HepG2 (cell line): ENCODE data around the gene NCOA7. TPM values are rescaled to one million over a fixed set of nuclear protein-coding genes. Genes with fewer than 3 reads are reported as not detected.

Experiments
- E2F5 ChIP-seq: sonication (generic); formaldehyde crosslinking; conservative IDR thresholded peaks from 2 replicates; pipeline ENCODE4 v1.4.0; 2020; ENCODE audit warnings: missing genetic modification reagents
- PITX1 ChIP-seq: sonication (generic); formaldehyde crosslinking; IDR thresholded peaks from 2 replicates; pipeline ENCODE4 v1.5.1; 2020; ENCODE audit warnings: mild to moderate bottlenecking, missing genetic modification reagents
- SAP130 ChIP-seq: IDR thresholded peaks from 2 replicates; pipeline ENCODE4 v1.6.1; 2016; ENCODE audit warnings: low read depth
- SMARCC2 ChIP-seq: fragments of 450-650 bp; IDR thresholded peaks from 2 replicates; pipeline ENCODE4 v1.6.1; 2017; ENCODE audit warnings: antibody characterized with exemption, mild to moderate bottlenecking
- ZFP91 ChIP-seq: sonication (generic); formaldehyde crosslinking; IDR thresholded peaks from 2 replicates; pipeline ENCODE4 v1.9.0; 2022; ENCODE audit warnings: missing genetic modification reagents, mild to moderate bottlenecking, borderline replicate concordance
- ZNF17 ChIP-seq: sonication (generic); formaldehyde crosslinking; IDR thresholded peaks from 2 replicates; pipeline ENCODE4 v1.5.0; 2020; ENCODE audit warnings: mild to moderate bottlenecking, missing genetic modification reagents
- ZNF646 ChIP-seq: sonication (generic); formaldehyde crosslinking; IDR thresholded peaks from 2 replicates; pipeline ENCODE4 v1.9.0; 2021; ENCODE audit warnings: mild to moderate bottlenecking, missing genetic modification reagents
- ZNF703 ChIP-seq: sonication (generic); formaldehyde crosslinking; IDR thresholded peaks from 2 replicates; pipeline ENCODE4 v1.5.1; 2020; ENCODE audit warnings: missing genetic modification reagents, mild to moderate bottlenecking, moderate library complexity, borderline replicate concordance
- ZNF782 ChIP-seq: sonication (generic); formaldehyde crosslinking; IDR thresholded peaks from 2 replicates; pipeline ENCODE4 v1.4.0; 2020; ENCODE audit warnings: missing genetic modification reagents, mild to moderate bottlenecking, borderline replicate concordance
- polyA plus RNA-seq, 8 experiments: library from polyadenylated mRNA; depleted of rRNA in 3 of 8; stranded (reverse) in 7 of 8; unstranded in 1 of 8; fragments of >200 nt; fragmentation: Illumina TruSeq in 4 of 8; extraction: Trizol in 4 of 8; gene quantifications; 2 replicates each; pipeline versions ENCODE4 v1.2.1 to v1.2.3, GENCODE V29; 2011 to 2016; ENCODE audit warnings: low read depth in 4 of 8, missing spikeins in 1 of 8, mixed read lengths in 1 of 8; ENCODE audit not compliant: insufficient read depth in 1 of 8
- total RNA-seq, 5 experiments: library from RNA; depleted of rRNA; stranded (reverse); fragments of >200 nt; fragmentation: Illumina TruSeq; extraction: Trizol; gene quantifications; 2 replicates each; pipeline ENCODE4 v1.2.3, GENCODE V29; 2016; ENCODE audit warnings: low read depth in 1 of 5

Gene NCOA7
- total and polyA plus RNA-seq, 2 of the 13 experiments (the other 11 are each of a cell fraction or from before 2014, with no cell fraction given) = 13.6 to 20.8 TPM

GRCh38 chr6:125815080-125815910 is 24.5 kb downstream of the NCOA7 start (continued):
- TF ChIP-seq SMARCC2 (no peak), ZNF646 (CRISPR knock-in tag) (no peak), SAP130 (CRISPR knock-in tag) (no peak), ZNF782 (CRISPR knock-in tag) (no peak), E2F5 (no peak), ZNF703 (CRISPR knock-in tag) (no peak), ZFP91 (CRISPR knock-in tag) (no peak), PITX1 (no peak), ZNF17 (CRISPR knock-in tag) (no peak)
- TF ChIP-seq, all 625 proteins: peak for 0
